ENCODE results near the gene NOS1AP.

GRCh38 chr1:162232034-162232711, 162.7 kb downstream of the NOS1AP start:
- TF ChIP-seq CTCF (IDR thresholded peaks at IDR 0.05) (no peak), POLR2A (IDR thresholded peaks at IDR 0.05) (no peak), POLR2AphosphoS5 (IDR thresholded peaks at IDR 0.05) (no peak), EP300 (IDR thresholded peaks at IDR 0.05) (no peak)

Measured in stomach (tissue), 4 donors.